A549 (cell line): Measurements from ENCODE around the gene C1GALT1.

ENCODE experiments used
- CEBPB ChIP-seq, 2 experiments: fragments of >200 bp in 1 of 2; sonication (Bioruptor Twin) in 1 of 2; formaldehyde crosslinking in 1 of 2; IDR thresholded peaks; 2 replicates each; pipeline ENCODE4 v1.6.1; 2012 to 2016
- TF ChIP-seq, protein P1 (sequence below): fragments of >200 bp; sonication (Bioruptor Twin); formaldehyde crosslinking; IDR thresholded peaks from 3 replicates; pipeline ENCODE4 v1.5.1; 2016

DNA sequence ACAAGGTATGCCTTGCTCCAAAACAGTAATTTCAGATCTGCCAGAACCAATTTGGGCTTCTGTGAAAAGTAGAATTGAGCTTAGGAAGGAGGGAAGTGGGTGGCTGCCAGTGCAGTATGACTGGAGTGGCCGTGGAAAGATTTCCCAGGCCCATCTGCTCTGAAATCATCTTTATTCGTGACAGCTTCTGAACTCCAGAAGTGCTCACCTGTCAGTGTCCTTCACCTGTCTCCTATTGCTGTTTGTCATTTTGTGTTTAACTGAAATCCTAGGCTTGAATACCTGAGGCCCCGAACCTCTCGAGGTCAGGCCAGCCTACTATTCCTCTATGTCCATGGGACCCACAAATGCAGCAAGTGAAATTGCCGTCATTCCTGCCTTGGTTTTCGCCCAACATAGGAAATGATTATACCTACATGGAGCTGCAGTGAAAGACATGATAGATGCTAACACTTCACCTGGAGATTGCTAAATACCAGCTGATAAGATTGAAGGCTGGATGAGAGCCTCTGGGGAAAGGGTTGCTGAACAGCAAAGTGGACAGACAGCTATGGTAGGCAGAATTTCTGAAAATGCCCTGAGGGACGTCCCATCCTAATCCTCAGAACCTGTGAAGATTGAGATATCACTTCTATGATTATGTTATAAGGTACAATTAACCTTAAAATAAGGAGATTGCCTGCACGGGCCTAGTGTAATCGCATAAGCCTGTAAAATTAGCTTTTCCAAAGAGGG lies 82.1 kb downstream of the C1GALT1 start:
- TF ChIP-seq, protein P1, sequence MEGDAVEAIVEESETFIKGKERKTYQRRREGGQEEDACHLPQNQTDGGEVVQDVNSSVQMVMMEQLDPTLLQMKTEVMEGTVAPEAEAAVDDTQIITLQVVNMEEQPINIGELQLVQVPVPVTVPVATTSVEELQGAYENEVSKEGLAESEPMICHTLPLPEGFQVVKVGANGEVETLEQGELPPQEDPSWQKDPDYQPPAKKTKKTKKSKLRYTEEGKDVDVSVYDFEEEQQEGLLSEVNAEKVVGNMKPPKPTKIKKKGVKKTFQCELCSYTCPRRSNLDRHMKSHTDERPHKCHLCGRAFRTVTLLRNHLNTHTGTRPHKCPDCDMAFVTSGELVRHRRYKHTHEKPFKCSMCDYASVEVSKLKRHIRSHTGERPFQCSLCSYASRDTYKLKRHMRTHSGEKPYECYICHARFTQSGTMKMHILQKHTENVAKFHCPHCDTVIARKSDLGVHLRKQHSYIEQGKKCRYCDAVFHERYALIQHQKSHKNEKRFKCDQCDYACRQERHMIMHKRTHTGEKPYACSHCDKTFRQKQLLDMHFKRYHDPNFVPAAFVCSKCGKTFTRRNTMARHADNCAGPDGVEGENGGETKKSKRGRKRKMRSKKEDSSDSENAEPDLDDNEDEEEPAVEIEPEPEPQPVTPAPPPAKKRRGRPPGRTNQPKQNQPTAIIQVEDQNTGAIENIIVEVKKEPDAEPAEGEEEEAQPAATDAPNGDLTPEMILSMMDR = no peak
- no peak for TF ChIP-seq CEBPB (IDR thresholded peaks at IDR 0.05)
